Prostate gland (tissue), 2 donors: ENCODE data around the gene RPP25.

ENCODE experiments used
- CTCF ChIP-seq, 4 experiments: fragments of 200-600 bp in 2 of 4; fragments of 450-650 bp in 2 of 4; sonication (generic) in 2 of 4; IDR thresholded peaks; 1 replicate in 3 of 4; 2 replicates in 1 of 4; pipeline ENCODE4 v1.5.1; 2016 to 2019; ENCODE audit warnings: antibody characterized with exemption in 4 of 4, mild to moderate bottlenecking in 2 of 4, moderate library complexity in 2 of 4
- POLR2A ChIP-seq: fragments of 450-650 bp; IDR thresholded peaks from one replicate; pipeline ENCODE4 v1.6.1; 2016; ENCODE audit warnings: antibody characterized with exemption, mild to moderate bottlenecking

- no peak for TF ChIP-seq CTCF (IDR thresholded peaks at IDR 0.05)
- no peak for TF ChIP-seq POLR2A
Observed at GRCh38 chr15:74976159-74976558, 19.6 kb upstream of the RPP25 start.
